WTC11 (cell line): ENCODE results near the gene GRIK2. TPM values are rescaled to one million over a fixed set of nuclear protein-coding genes. Genes with fewer than 3 reads are reported as not detected.

Source experiments
- ATAC-seq: fragments of 200-7000 bp; cut with Tn5 transposase; 2 replicates; pipeline ENCODE4 v1.10.0; 2021; ENCODE audit warnings: mild to moderate bottlenecking, moderate library complexity
- CTCF ChIA-PET: fragments of 300-600 bp; sonication (Branson Sonifier 250); formaldehyde crosslinking; loops from one replicate; lab custom pipeline; 2021; ENCODE audit warnings: antibody characterized with exemption; lab: Charles Lee
- POLR2A ChIA-PET: fragments of 350-600 bp; sonication (Branson Sonifier 250); formaldehyde crosslinking; loops from one replicate; lab custom pipeline; 2021; ENCODE audit warnings: antibody characterized with exemption; lab: Charles Lee
- DNase-seq: peaks from one replicate; pipeline ENCODE4 v3.0.0; 2021; ENCODE audit warnings: low spot score
- H3K27ac Mint-ChIP-seq: 2 replicates; pipeline ENCODE4 v1.8.0; 2021; ENCODE audit warnings: mixed read lengths
- H3K27me3 Mint-ChIP-seq: 2 replicates; pipeline ENCODE4 v1.8.0; 2021; ENCODE audit warnings: low read depth, mild to moderate bottlenecking, moderate library complexity, mixed read lengths
- H3K36me3 Mint-ChIP-seq: 2 replicates; pipeline ENCODE4 v1.8.0; 2021; ENCODE audit warnings: mixed read lengths
- H3K4me1 Mint-ChIP-seq: 2 replicates; pipeline ENCODE4 v1.8.0; 2022; ENCODE audit warnings: mixed read lengths
- H3K4me3 Mint-ChIP-seq: 2 replicates; pipeline ENCODE4 v1.8.0; 2021; ENCODE audit warnings: mild to moderate bottlenecking, moderate library complexity, mixed read lengths
- H3K9me3 Mint-ChIP-seq: 2 replicates; pipeline ENCODE4 v1.8.0; 2021; ENCODE audit warnings: mixed read lengths
- ARID4B ChIP-seq: sonication (generic); formaldehyde crosslinking; IDR thresholded peaks from 2 replicates; pipeline ENCODE4 v1.8.0; 2023; ENCODE audit warnings: missing genetic modification reagents, mild to moderate bottlenecking, borderline replicate concordance
- E2F5 ChIP-seq: sonication (generic); formaldehyde crosslinking; IDR thresholded peaks from 2 replicates; pipeline ENCODE4 v1.8.1; 2022; ENCODE audit warnings: mild to moderate bottlenecking, moderate library complexity, missing genetic modification reagents
- ETV6 ChIP-seq: sonication (generic); formaldehyde crosslinking; IDR thresholded peaks from 2 replicates; pipeline ENCODE4 v1.8.1; 2022; ENCODE audit warnings: mild to moderate bottlenecking, missing genetic modification reagents
- FOXK1 ChIP-seq: sonication (generic); formaldehyde crosslinking; IDR thresholded peaks from 2 replicates; pipeline ENCODE4 v1.8.0; 2022; ENCODE audit warnings: mild to moderate bottlenecking, moderate library complexity, missing genetic modification reagents
- IRF1 ChIP-seq: sonication (generic); formaldehyde crosslinking; IDR thresholded peaks from 2 replicates; pipeline ENCODE4 v1.8.0; 2023; ENCODE audit warnings: missing genetic modification reagents
- JAZF1 ChIP-seq: fragments of 250-450 bp; sonication (Bioruptor Pico); IDR thresholded peaks from 2 replicates; pipeline ENCODE4 v1.9.0; 2021; ENCODE audit warnings: moderate library complexity, mild to moderate bottlenecking, inconsistent platforms
- NFATC4 ChIP-seq: fragments of 250-450 bp; sonication (Bioruptor Pico); IDR thresholded peaks from 2 replicates; pipeline ENCODE4 v1.9.0; 2021; ENCODE audit warnings: mild to moderate bottlenecking
- NR2C2 ChIP-seq: sonication (generic); formaldehyde crosslinking; IDR thresholded peaks from 2 replicates; pipeline ENCODE4 v1.8.0; 2022; ENCODE audit warnings: mild to moderate bottlenecking, missing genetic modification reagents
- RELA ChIP-seq: sonication (generic); formaldehyde crosslinking; IDR thresholded peaks from 2 replicates; pipeline ENCODE4 v1.8.1; 2022; ENCODE audit warnings: missing genetic modification reagents, mild to moderate bottlenecking, borderline replicate concordance
- SMAD4 ChIP-seq: sonication (generic); formaldehyde crosslinking; IDR thresholded peaks from 2 replicates; pipeline ENCODE4 v1.8.0; 2022; ENCODE audit warnings: mild to moderate bottlenecking, missing genetic modification reagents
- ZBTB43 ChIP-seq: sonication (generic); formaldehyde crosslinking; IDR thresholded peaks from 2 replicates; pipeline ENCODE4 v1.8.1; 2023; ENCODE audit warnings: mild to moderate bottlenecking, missing genetic modification reagents
- ZNF219 ChIP-seq: sonication (generic); formaldehyde crosslinking; IDR thresholded peaks from 2 replicates; pipeline ENCODE4 v1.8.0; 2023; ENCODE audit warnings: missing genetic modification reagents, mild to moderate bottlenecking, borderline replicate concordance
- ZNF263 ChIP-seq: sonication (generic); formaldehyde crosslinking; IDR thresholded peaks from 2 replicates; pipeline ENCODE4 v1.8.1; 2022; ENCODE audit warnings: low read depth, mild to moderate bottlenecking, moderate library complexity, missing genetic modification reagents
- ZNF671 ChIP-seq: fragments of 250-450 bp; sonication (Bioruptor Pico); IDR thresholded peaks from 2 replicates; pipeline ENCODE4 v1.8.0; 2021; ENCODE audit warnings: mild to moderate bottlenecking
- total RNA-seq: library from RNA; stranded (reverse); gene quantifications from 3 replicates; pipeline ENCODE4 v1.2.3, GENCODE V29; 2021
- TF ChIP-seq, protein P1 (sequence below): sonication (generic); formaldehyde crosslinking; IDR thresholded peaks from 2 replicates; pipeline ENCODE4 v1.8.0; 2023; ENCODE audit warnings: mild to moderate bottlenecking, missing genetic modification reagents
- TF ChIP-seq, protein P2 (sequence below): sonication (generic); formaldehyde crosslinking; conservative IDR thresholded peaks from 2 replicates; pipeline ENCODE4 v1.8.1; 2023; ENCODE audit warnings: mild to moderate bottlenecking, low read depth, missing genetic modification reagents, moderate library complexity
- TF ChIP-seq, protein P3 (sequence below): sonication (generic); formaldehyde crosslinking; IDR thresholded peaks from 2 replicates; pipeline ENCODE4 v1.8.1; 2022; ENCODE audit warnings: low read depth, mild to moderate bottlenecking, moderate library complexity, missing genetic modification reagents, borderline replicate concordance
- TF ChIP-seq, protein P4 (sequence below): sonication (generic); formaldehyde crosslinking; IDR thresholded peaks from 2 replicates; pipeline ENCODE4 v1.8.1; 2022; ENCODE audit warnings: low read depth, missing genetic modification reagents, borderline replicate concordance

Gene GRIK2
- total RNA-seq, 1 experiment from 2014 or later, result 2.7 TPM

DNA sequence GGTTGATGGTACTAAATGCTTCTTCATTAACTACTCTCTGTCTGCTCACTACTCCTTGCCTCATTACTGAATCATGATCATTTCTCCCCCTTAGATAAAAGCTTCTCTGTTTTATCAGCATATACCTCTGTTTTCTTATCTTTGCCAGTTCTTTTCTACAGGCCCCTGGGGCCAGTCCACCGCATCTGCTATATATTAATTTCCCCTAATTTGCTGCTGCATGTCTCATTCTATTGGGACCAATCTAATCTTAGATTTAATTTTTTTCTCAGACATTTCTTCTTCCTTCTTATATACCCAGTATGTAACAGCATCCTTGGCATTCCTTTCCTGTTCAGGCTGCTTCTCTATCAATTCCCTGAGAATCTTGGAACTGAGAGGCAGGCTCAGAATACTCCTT is 51.2 kb downstream of the GRIK2 start:
- Mint-ChIP-seq H3K27ac (no peak overlapping the region), H3K9me3 (no peaks in the 10 kb centered on the region), H3K4me1 (peaks cover 30% of the 10 kb centered on the region), H3K36me3 (no peaks in the 10 kb centered on the region), H3K4me3 (no peak overlapping the region), H3K27me3 (no peaks in the 10 kb centered on the region)
- CTCF ChIA-PET, result no interaction called here
- ATAC-seq (no peak), DNase-seq (no peak)
- POLR2A ChIA-PET, result no interaction called here
- TF ChIP-seq ZNF219 (CRISPR knock-in tag), result no peak
- TF ChIP-seq JAZF1 (CRISPR knock-in tag), result no peak
- TF ChIP-seq ETV6 (CRISPR knock-in tag), result no peak
- TF ChIP-seq IRF1 (CRISPR knock-in tag), result no peak
- no peak for TF ChIP-seq NR2C2 (CRISPR knock-in tag)
- TF ChIP-seq E2F5, result no peak
- TF ChIP-seq, protein P1, sequence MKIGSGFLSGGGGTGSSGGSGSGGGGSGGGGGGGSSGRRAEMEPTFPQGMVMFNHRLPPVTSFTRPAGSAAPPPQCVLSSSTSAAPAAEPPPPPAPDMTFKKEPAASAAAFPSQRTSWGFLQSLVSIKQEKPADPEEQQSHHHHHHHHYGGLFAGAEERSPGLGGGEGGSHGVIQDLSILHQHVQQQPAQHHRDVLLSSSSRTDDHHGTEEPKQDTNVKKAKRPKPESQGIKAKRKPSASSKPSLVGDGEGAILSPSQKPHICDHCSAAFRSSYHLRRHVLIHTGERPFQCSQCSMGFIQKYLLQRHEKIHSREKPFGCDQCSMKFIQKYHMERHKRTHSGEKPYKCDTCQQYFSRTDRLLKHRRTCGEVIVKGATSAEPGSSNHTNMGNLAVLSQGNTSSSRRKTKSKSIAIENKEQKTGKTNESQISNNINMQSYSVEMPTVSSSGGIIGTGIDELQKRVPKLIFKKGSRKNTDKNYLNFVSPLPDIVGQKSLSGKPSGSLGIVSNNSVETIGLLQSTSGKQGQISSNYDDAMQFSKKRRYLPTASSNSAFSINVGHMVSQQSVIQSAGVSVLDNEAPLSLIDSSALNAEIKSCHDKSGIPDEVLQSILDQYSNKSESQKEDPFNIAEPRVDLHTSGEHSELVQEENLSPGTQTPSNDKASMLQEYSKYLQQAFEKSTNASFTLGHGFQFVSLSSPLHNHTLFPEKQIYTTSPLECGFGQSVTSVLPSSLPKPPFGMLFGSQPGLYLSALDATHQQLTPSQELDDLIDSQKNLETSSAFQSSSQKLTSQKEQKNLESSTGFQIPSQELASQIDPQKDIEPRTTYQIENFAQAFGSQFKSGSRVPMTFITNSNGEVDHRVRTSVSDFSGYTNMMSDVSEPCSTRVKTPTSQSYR, result no peak
- TF ChIP-seq FOXK1, result no peak

DNA sequence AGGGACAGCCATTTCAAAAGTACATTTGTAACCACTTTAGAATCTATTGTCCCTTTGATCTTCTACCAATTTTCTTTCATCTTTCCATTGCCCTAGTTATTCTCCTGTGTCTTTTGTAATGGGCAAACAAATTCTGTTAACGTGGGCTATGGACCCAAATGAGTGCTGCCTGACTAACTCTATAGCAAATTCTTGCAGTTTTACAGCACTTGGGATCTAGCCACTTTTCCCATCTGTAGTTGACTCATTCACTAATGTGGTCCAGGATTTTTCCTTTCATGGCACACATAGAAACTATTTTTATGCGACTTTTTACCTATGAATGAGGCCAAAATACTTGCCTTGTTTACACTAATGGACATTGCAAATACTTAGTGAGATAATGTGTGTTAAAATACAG is 52.0 kb downstream of the GRIK2 start:
- Mint-ChIP-seq H3K27me3 (no peaks in the 10 kb centered on the region), H3K36me3 (no peaks in the 10 kb centered on the region), H3K9me3 (no peaks in the 10 kb centered on the region), H3K4me1 (peaks cover 30% of the 10 kb centered on the region), H3K27ac (no peak overlapping the region), H3K4me3 (no peak overlapping the region)
- ChIA-PET POLR2A (no interaction called here), CTCF (no interaction called here)
- no peak for DNase-seq
- ATAC-seq, result no peak
- TF ChIP-seq NFATC4 (CRISPR knock-in tag) (no peak), ZNF263 (CRISPR knock-in tag) (no peak), SMAD4 (CRISPR knock-in tag) (no peak), ARID4B (no peak), ZNF671 (no peak), E2F5 (no peak), RELA (no peak), ZNF219 (CRISPR knock-in tag) (no peak), ZBTB43 (CRISPR knock-in tag) (no peak)
- TF ChIP-seq, protein P2, sequence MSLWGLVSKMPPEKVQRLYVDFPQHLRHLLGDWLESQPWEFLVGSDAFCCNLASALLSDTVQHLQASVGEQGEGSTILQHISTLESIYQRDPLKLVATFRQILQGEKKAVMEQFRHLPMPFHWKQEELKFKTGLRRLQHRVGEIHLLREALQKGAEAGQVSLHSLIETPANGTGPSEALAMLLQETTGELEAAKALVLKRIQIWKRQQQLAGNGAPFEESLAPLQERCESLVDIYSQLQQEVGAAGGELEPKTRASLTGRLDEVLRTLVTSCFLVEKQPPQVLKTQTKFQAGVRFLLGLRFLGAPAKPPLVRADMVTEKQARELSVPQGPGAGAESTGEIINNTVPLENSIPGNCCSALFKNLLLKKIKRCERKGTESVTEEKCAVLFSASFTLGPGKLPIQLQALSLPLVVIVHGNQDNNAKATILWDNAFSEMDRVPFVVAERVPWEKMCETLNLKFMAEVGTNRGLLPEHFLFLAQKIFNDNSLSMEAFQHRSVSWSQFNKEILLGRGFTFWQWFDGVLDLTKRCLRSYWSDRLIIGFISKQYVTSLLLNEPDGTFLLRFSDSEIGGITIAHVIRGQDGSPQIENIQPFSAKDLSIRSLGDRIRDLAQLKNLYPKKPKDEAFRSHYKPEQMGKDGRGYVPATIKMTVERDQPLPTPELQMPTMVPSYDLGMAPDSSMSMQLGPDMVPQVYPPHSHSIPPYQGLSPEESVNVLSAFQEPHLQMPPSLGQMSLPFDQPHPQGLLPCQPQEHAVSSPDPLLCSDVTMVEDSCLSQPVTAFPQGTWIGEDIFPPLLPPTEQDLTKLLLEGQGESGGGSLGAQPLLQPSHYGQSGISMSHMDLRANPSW (CRISPR knock-in tag), result no peak
- TF ChIP-seq, protein P3, sequence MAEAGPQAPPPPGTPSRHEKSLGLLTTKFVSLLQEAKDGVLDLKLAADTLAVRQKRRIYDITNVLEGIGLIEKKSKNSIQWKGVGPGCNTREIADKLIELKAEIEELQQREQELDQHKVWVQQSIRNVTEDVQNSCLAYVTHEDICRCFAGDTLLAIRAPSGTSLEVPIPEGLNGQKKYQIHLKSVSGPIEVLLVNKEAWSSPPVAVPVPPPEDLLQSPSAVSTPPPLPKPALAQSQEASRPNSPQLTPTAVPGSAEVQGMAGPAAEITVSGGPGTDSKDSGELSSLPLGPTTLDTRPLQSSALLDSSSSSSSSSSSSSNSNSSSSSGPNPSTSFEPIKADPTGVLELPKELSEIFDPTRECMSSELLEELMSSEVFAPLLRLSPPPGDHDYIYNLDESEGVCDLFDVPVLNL (CRISPR knock-in tag), result no peak
- TF ChIP-seq, protein P4, sequence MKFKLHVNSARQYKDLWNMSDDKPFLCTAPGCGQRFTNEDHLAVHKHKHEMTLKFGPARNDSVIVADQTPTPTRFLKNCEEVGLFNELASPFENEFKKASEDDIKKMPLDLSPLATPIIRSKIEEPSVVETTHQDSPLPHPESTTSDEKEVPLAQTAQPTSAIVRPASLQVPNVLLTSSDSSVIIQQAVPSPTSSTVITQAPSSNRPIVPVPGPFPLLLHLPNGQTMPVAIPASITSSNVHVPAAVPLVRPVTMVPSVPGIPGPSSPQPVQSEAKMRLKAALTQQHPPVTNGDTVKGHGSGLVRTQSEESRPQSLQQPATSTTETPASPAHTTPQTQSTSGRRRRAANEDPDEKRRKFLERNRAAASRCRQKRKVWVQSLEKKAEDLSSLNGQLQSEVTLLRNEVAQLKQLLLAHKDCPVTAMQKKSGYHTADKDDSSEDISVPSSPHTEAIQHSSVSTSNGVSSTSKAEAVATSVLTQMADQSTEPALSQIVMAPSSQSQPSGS, result no peak
